GM12878 (cell line): Measurements from ENCODE around the gene OTOGL. TPM values are rescaled to one million over a fixed set of nuclear protein-coding genes. Genes with fewer than 3 reads are reported as not detected.

Experiments
- ATAC-seq: fragments of 200-7000 bp; cut with Tn5 transposase; 3 replicates; pipeline ENCODE4 v1.9.1; 2020; ENCODE audit warnings: mild to moderate bottlenecking, moderate library complexity
- BruUV-seq: library from RNA; stranded (reverse); fragments of 400-500 nt; replicated peaks from 2 replicates; lab custom pipeline; 2021; lab: Mats Ljungman, UMichigan
- CTCF ChIA-PET: fragments of 300-600 bp; sonication (Branson Sonifier 250); formaldehyde crosslinking; extraction: SDS; loops from one replicate; lab custom pipeline; 2021; ENCODE audit warnings: inconsistent platforms; lab: Yijun Ruan, JAX
- POLR2A ChIA-PET: fragments of 350-600 bp; formaldehyde crosslinking; extraction: SDS; loops from one replicate; lab custom pipeline; 2021; ENCODE audit warnings: inconsistent platforms; lab: Charles Lee
- RAD21 ChIA-PET: fragments of 300-600 bp; sonication (Branson Sonifier 250); formaldehyde crosslinking; loops from one replicate; lab custom pipeline; 2023; ENCODE audit warnings: antibody characterized with exemption; ENCODE audit not compliant: unreplicated experiment; lab: Charles Lee
- SMC1A ChIA-PET: fragments of 300-600 bp; sonication (Branson Sonifier 250); formaldehyde crosslinking; loops from one replicate; lab custom pipeline; 2023; ENCODE audit not compliant: unreplicated experiment, uncharacterized antibody; lab: Charles Lee
- DNase-seq: peaks from one replicate; pipeline ENCODE4 v3.0.0-alpha.2; 2011; ENCODE audit warnings: low read depth, low spot score
- FAIRE-seq: peaks from 3 replicates; lab custom pipeline; 2011; peaks lifted over from hg19 to GRCh38; lab: Jason Lieb, UNC
- H2AFZ ChIP-seq: 2 replicates; pipeline ENCODE4 v1.6.0; 2011; ENCODE audit warnings: low read depth, low read length, control low read depth; ENCODE audit not compliant: control insufficient read depth
- H3K27ac ChIP-seq: 2 replicates; pipeline ENCODE4 v1.5.1; 2011; ENCODE audit warnings: control low read depth; ENCODE audit not compliant: control insufficient read depth, insufficient read depth
- H3K27me3 ChIP-seq, 2 experiments: replicated peaks in 1 of 2; 2 replicates each; pipeline versions ENCODE4 v1.6.0 to v1.6.1; 2011; ENCODE audit warnings: low read length in 1 of 2; ENCODE audit not compliant: control insufficient read depth in 2 of 2, insufficient read depth in 2 of 2
- H3K36me3 ChIP-seq, 2 experiments: 2 replicates each; pipeline ENCODE4 v1.5.1; 2011; ENCODE audit warnings: low read length in 1 of 2; ENCODE audit not compliant: control insufficient read depth in 2 of 2, insufficient read depth in 2 of 2
- H3K4me1 ChIP-seq: 2 replicates; pipeline ENCODE4 v1.6.1; 2011; ENCODE audit warnings: mild to moderate bottlenecking, low read length, moderate library complexity, mixed read lengths; ENCODE audit not compliant: control insufficient read depth, insufficient read depth
- H3K4me2 ChIP-seq: 2 replicates; pipeline ENCODE4 v1.6.0; 2011; ENCODE audit warnings: control low read depth; ENCODE audit not compliant: control insufficient read depth, insufficient read depth
- H3K4me3 ChIP-seq: fragments of 200-600 bp; sonication (generic); 2 replicates; pipeline ENCODE4 v1.5.1; 2016
- H3K79me2 ChIP-seq: 2 replicates; pipeline ENCODE4 v1.6.0; 2011; ENCODE audit warnings: low read length; ENCODE audit not compliant: control insufficient read depth, insufficient read depth
- H3K9ac ChIP-seq: 2 replicates; pipeline ENCODE4 v1.8.0; 2011; ENCODE audit warnings: low read length, control low read depth, mixed read lengths; ENCODE audit not compliant: control insufficient read depth, insufficient read depth
- H3K9me3 ChIP-seq: replicated peaks from 3 replicates; pipeline ENCODE4 v1.5.1; 2011; ENCODE audit warnings: mild to moderate bottlenecking, low read length; ENCODE audit not compliant: control insufficient read depth, insufficient read depth
- H4K20me1 ChIP-seq: 2 replicates; pipeline ENCODE4 v1.6.0; 2011; ENCODE audit not compliant: control insufficient read depth, insufficient read depth
- ASH2L ChIP-seq: fragments of 300-600, 200-600 bp; sonication (generic); IDR thresholded peaks from 2 replicates; pipeline ENCODE4 v1.6.1; 2017; ENCODE audit warnings: low read depth, mild to moderate bottlenecking, borderline replicate concordance
- BMI1 ChIP-seq: fragments of 450-650 bp; IDR thresholded peaks from 2 replicates; pipeline ENCODE4 v1.6.1; 2016; ENCODE audit warnings: mild to moderate bottlenecking, moderate library complexity, borderline replicate concordance
- CBX5 ChIP-seq: sonication (generic); IDR thresholded peaks from 2 replicates; pipeline ENCODE4 v1.6.1; 2016; ENCODE audit warnings: low read depth, moderate library complexity, mild to moderate bottlenecking, inconsistent platforms
- EP300 ChIP-seq, 2 experiments: fragments of 150-350 bp in 1 of 2; IDR thresholded peaks; 2 replicates each; pipeline ENCODE4 v1.6.1; 2011 to 2012; ENCODE audit warnings: low read depth in 2 of 2, low read length in 2 of 2, borderline replicate concordance in 1 of 2, improper control_type of control experiment in 1 of 2, inconsistent platforms in 1 of 2; ENCODE audit not compliant: control insufficient read depth in 1 of 2
- HDAC2 ChIP-seq: fragments of 200-600 bp; sonication (generic); IDR thresholded peaks from 2 replicates; pipeline ENCODE4 v1.6.1; 2017
- JUNB ChIP-seq: IDR thresholded peaks from 2 replicates; pipeline ENCODE4 v1.6.1; 2016; ENCODE audit warnings: antibody characterized with exemption, mild to moderate bottlenecking
- MTA2 ChIP-seq: fragments of 450-650 bp; IDR thresholded peaks from 2 replicates; pipeline ENCODE4 v1.6.1; 2016; ENCODE audit warnings: low read depth, mild to moderate bottlenecking, moderate library complexity
- NFYB ChIP-seq: IDR thresholded peaks from 2 replicates; pipeline ENCODE4 v1.6.1; 2011; ENCODE audit warnings: low read depth, mild to moderate bottlenecking, low read length, improper control_type of control experiment, moderate library complexity; ENCODE audit not compliant: insufficient read depth
- NR2C2 ChIP-seq: IDR thresholded peaks from 2 replicates; pipeline ENCODE4 v1.6.1; 2011; ENCODE audit warnings: borderline replicate concordance, low read depth; ENCODE audit not compliant: control insufficient read depth, insufficient read length
- RCOR1 ChIP-seq: conservative IDR thresholded peaks from 2 replicates; pipeline ENCODE4 v1.6.1; 2012; ENCODE audit warnings: low read depth, low read length, improper control_type of control experiment
- RELA ChIP-seq: fragments of 450-650 bp; IDR thresholded peaks from 2 replicates; pipeline ENCODE4 v1.8.0; 2014; ENCODE audit warnings: borderline replicate concordance; ENCODE audit not compliant: partially characterized antibody
- SIX5 ChIP-seq: IDR thresholded peaks from 2 replicates; pipeline ENCODE4 v1.6.1; 2011; ENCODE audit warnings: mild to moderate bottlenecking, low read depth, low read length, moderate library complexity; ENCODE audit not compliant: severe bottlenecking
- SPI1 ChIP-seq: IDR thresholded peaks from 2 replicates; pipeline ENCODE4 v1.6.1; 2011; ENCODE audit warnings: low read depth, mild to moderate bottlenecking, low read length, moderate library complexity, borderline replicate concordance; ENCODE audit not compliant: insufficient read depth
- ZBED1 ChIP-seq: IDR thresholded peaks from 2 replicates; pipeline ENCODE4 v1.6.1; 2016; ENCODE audit warnings: borderline replicate concordance
- ZNF384 ChIP-seq: IDR thresholded peaks from 2 replicates; pipeline ENCODE4 v1.6.1; 2012; ENCODE audit warnings: low read depth, mild to moderate bottlenecking, low read length, improper control_type of control experiment, borderline replicate concordance
- ZNF622 ChIP-seq: fragments of 450-650 bp; IDR thresholded peaks from 2 replicates; pipeline ENCODE4 v1.6.1; 2017; ENCODE audit warnings: mild to moderate bottlenecking, inconsistent platforms
- ZZZ3 ChIP-seq: IDR thresholded peaks from 2 replicates; pipeline ENCODE4 v1.6.1; 2011; ENCODE audit warnings: low read depth; ENCODE audit not compliant: control insufficient read depth, insufficient read length
- WGBS: methylation state at CpG from one replicate; pipeline ENCODE4 v1.1.6; 2016; ENCODE audit warnings: low lambda C conversion rate; ENCODE audit not compliant: insufficient replicate concordance, insufficient coverage; ENCODE audit errors: missing lambda C conversion rate; 5-methylcytosine and 5-hydroxymethylcytosine counted together
- in situ Hi-C: fragments of 300-500 bp; cut with MboI; formaldehyde crosslinking; loops from 9 replicates; pipeline ENCODE4 v1.14.3; 2018; ENCODE audit warnings: mixed read lengths
- intact Hi-C: fragments of 100-400 bp; cut with micrococcal nuclease; formaldehyde crosslinking; loops from one replicate; pipeline ENCODE4 v1.14.2; 2022; ENCODE audit not compliant: unreplicated experiment
- polyA plus RNA-seq, 11 experiments: library from polyadenylated mRNA; depleted of rRNA in 4 of 11; unstranded in 6 of 11; stranded (reverse) in 5 of 11; fragments of >200 nt; fragmentation: Nextera tagmentation in 4 of 11; fragmentation: Illumina TruSeq in 1 of 11; extraction: Ambion mirVana in 4 of 11; extraction: Trizol in 1 of 11; gene quantifications; 1 replicate in 1 of 11; 2 replicates in 10 of 11; pipeline versions ENCODE4 v1.2.1 to v1.2.3, GENCODE V29; 2011 to 2016; ENCODE audit warnings: inconsistent platforms in 2 of 11, missing spikeins in 2 of 11, low read depth in 1 of 11
- total RNA-seq, 4 experiments: library from RNA; depleted of rRNA in 3 of 4; stranded (reverse); fragments of >200 nt in 3 of 4; fragmentation: Illumina TruSeq in 1 of 4; extraction: Trizol in 1 of 4; gene quantifications; 2 replicates each; pipeline versions ENCODE4 v1.2.1 to v1.2.3, GENCODE V29; 2013 to 2021
- TF ChIP-seq, protein P1 (sequence below): IDR thresholded peaks from 2 replicates; pipeline ENCODE4 v1.6.1; 2011; ENCODE audit warnings: mild to moderate bottlenecking, low read depth, low read length, moderate library complexity; ENCODE audit not compliant: insufficient replicate concordance
- TF ChIP-seq, protein P2 (sequence below): fragments of 450-650 bp; IDR thresholded peaks from 2 replicates; pipeline ENCODE4 v1.6.1; 2018; ENCODE audit warnings: mild to moderate bottlenecking, low read depth, moderate library complexity; ENCODE audit not compliant: partially characterized antibody

The OTOGL gene
- total and polyA plus RNA-seq, 10 of the 15 experiments (the other 5 are each of a cell fraction or from before 2014, with no cell fraction given) = 0.04 to 3.7 (median 0.27) TPM

DNA sequence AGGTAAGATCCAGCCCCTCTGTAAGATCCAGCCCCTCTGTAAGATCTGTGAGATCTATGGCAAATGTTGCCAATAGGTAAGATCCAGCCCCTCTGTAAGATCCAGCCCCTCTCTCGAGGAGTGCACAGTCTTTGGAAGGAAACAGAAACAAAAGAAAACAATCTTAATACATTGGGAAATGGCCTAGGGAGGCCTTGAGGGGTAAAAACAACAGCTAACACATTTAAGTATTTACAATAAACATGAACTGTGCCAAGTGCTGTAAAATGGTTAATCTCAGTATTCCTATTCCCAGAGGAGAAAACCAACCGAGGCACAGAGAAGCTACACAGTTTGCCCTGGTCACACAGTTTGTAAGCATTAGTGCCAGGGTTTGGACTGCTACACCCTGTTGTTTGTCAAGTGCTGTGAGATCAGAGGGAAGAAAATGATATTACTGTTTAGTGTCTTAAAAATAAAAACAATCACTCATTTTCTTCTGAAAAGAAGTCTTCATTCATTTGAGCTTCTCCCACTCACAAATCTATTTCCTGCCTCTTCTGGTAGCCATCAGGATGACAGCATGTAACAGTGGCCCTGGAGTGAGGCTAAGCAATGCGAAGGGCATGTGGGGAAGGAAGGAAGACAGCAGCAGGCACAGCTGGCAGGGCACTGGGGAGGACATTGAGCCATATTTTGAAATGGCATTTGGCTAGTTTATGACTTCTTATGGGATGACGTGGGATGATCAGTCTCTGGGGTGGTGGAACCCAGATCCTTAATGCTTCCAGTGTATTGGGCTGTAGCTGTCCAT lies 226.0 kb downstream of the OTOGL start (continued):
- TF ChIP-seq RCOR1 = no peak
- no peak for TF ChIP-seq SIX5
- no peak for TF ChIP-seq CBX5
- TF ChIP-seq ZNF384 = no peak
- TF ChIP-seq, all 136 proteins: peak for 0

DNA sequence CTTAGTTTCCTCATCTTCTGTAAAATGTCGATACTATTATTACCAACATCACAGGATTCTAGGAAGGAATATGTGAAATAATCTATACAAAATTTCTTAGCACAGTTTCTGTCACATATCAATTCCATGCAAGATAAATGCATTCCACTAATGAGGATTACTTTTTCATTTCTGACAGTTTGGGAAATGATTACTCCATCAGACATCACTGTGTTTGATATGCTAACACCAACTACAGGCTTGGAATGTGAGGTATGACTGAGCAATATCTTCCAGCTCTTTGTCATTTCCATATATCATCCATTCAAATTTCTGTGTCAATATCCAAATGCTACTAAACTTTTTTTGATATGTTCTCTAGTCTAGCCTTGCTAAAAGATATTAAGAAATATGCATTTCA lies 233.5 kb downstream of the OTOGL start:
- Histone ChIP-seq H3K36me3 (no peaks in the 10 kb centered on the region), H3K27me3 (no peaks in the 10 kb centered on the region), H3K9ac (no peak overlapping the region), H3K4me3 (no peak overlapping the region), H3K9me3 (no peaks in the 10 kb centered on the region), H3K79me2 (no peaks in the 10 kb centered on the region), H3K4me1 (no peaks in the 10 kb centered on the region), H3K4me2 (no peak overlapping the region), H2AFZ (no peak overlapping the region), H3K27ac (no peak overlapping the region), H4K20me1 (no peaks in the 10 kb centered on the region)
- 0% methylated on average over 1 of the region's 1 CpG for WGBS
- ATAC-seq (no peak), FAIRE-seq (no peak), DNase-seq (no peak)
- intact Hi-C loops = no loop called here
- BruUV-seq = no TSS peak
- ChIA-PET RAD21 (no interaction called here), CTCF (no interaction called here), SMC1A (interaction anchor here (1.3 kb wide), 1 partner anchor 19 kb away, joined by 3 read pairs; no protein-coding TSS in a partner anchor), POLR2A (no interaction called here)
- in situ Hi-C loops = no loop called here
- TF ChIP-seq SPI1 (no peak), ASH2L (no peak), ZNF622 (no peak), CBX5 (no peak), ZZZ3 (no peak), MTA2 (no peak), NR2C2 (no peak), HDAC2 (no peak), ZBED1 (no peak), NFYB (no peak), RELA (no peak), JUNB (no peak), BMI1 (no peak), EP300 (IDR thresholded peaks at IDR 0.05; ENCODE audit: borderline replicate concordance in 1 of 2, control insufficient read depth in 1 of 2, low read depth in 2 of 2, low read length in 2 of 2) (no peak)
- TF ChIP-seq, protein P1, sequence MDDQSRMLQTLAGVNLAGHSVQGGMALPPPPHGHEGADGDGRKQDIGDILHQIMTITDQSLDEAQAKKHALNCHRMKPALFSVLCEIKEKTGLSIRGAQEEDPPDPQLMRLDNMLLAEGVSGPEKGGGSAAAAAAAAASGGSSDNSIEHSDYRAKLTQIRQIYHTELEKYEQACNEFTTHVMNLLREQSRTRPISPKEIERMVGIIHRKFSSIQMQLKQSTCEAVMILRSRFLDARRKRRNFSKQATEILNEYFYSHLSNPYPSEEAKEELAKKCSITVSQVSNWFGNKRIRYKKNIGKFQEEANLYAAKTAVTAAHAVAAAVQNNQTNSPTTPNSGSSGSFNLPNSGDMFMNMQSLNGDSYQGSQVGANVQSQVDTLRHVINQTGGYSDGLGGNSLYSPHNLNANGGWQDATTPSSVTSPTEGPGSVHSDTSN = no peak
- TF ChIP-seq, protein P2, sequence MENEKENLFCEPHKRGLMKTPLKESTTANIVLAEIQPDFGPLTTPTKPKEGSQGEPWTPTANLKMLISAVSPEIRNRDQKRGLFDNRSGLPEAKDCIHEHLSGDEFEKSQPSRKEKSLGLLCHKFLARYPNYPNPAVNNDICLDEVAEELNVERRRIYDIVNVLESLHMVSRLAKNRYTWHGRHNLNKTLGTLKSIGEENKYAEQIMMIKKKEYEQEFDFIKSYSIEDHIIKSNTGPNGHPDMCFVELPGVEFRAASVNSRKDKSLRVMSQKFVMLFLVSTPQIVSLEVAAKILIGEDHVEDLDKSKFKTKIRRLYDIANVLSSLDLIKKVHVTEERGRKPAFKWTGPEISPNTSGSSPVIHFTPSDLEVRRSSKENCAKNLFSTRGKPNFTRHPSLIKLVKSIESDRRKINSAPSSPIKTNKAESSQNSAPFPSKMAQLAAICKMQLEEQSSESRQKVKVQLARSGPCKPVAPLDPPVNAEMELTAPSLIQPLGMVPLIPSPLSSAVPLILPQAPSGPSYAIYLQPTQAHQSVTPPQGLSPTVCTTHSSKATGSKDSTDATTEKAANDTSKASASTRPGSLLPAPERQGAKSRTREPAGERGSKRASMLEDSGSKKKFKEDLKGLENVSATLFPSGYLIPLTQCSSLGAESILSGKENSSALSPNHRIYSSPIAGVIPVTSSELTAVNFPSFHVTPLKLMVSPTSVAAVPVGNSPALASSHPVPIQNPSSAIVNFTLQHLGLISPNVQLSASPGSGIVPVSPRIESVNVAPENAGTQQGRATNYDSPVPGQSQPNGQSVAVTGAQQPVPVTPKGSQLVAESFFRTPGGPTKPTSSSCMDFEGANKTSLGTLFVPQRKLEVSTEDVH = no peak
